Heart left ventricle (tissue), 13 donors: ENCODE measurements around the gene KDM1A.

Source experiments
- POLR2A ChIP-seq, 2 donors: fragments of 450-650 bp; IDR thresholded peaks; one replicate each; pipeline ENCODE4 v1.6.1; 2017; ENCODE audit warnings: antibody characterized with exemption in 2 of 2, mild to moderate bottlenecking in 2 of 2, moderate library complexity in 2 of 2
- TF ChIP-seq, protein P1 (sequence below), 12 donors: fragments of 200-600 bp; sonication (generic) in 4 of 12; IDR thresholded peaks; one replicate each; pipeline versions ENCODE4 v1.5.0 to v1.8.0; 2018 to 2022; ENCODE audit warnings: antibody characterized with exemption in 12 of 12, mild to moderate bottlenecking in 5 of 12
- donor health status: ischemic (EF 13 %, LVEDD 7.1; RV severe dilation, severe dysfunction).
- donor health status: DM: no; HTN: yes; CAD: no.
- donor health status: DM: no; HTN: no; CAD: no.
- donor health status: ischemic (EF 25% LVEDD 6.9; RV normal size, moderate dysfunction).
- donor health status: ischemic (EF 25% LVEDD 5.7; RV mildly dilated, moderate dysfunction).
- donor health status: ischemic (EF 35%, LVEDD 5.7; RV mildly dilated, moderate dysfunction).
- donor health status: nonischemic (EF 11% LVEDD 7.7; RV severe dilation, severe dysfunction).
- donor health status: DM: yes; HTN: yes; CAD: no.
- donor health status: PGD.
- donor health status: ischemic (EF 29% LVEDD 5.4; RV normal size, mild dysfunction).
- donor health status: nonischemic (EF 23%, LVEDD 6.1; RV moderate dilation, normal function).

DNA sequence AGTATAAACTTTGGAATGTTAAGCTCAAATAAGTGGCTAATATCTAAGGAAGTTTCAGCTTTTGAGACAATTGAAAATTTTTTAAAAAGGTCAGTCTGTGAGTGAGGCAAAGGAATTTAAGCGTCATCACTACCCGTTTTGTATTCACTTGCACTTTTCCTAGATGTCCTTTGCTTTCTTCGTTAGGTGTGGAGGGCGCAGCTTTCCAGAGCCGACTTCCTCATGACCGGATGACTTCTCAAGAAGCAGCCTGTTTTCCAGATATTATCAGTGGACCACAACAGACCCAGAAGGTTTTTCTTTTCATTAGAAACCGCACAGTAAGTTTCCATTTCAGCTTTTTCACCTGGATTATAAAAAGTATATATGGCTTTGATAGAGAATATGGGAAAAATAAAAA is 30.9 kb downstream of the KDM1A start:
- TF ChIP-seq POLR2A (IDR thresholded peaks at IDR 0.05): no peak
- TF ChIP-seq, protein P1, sequence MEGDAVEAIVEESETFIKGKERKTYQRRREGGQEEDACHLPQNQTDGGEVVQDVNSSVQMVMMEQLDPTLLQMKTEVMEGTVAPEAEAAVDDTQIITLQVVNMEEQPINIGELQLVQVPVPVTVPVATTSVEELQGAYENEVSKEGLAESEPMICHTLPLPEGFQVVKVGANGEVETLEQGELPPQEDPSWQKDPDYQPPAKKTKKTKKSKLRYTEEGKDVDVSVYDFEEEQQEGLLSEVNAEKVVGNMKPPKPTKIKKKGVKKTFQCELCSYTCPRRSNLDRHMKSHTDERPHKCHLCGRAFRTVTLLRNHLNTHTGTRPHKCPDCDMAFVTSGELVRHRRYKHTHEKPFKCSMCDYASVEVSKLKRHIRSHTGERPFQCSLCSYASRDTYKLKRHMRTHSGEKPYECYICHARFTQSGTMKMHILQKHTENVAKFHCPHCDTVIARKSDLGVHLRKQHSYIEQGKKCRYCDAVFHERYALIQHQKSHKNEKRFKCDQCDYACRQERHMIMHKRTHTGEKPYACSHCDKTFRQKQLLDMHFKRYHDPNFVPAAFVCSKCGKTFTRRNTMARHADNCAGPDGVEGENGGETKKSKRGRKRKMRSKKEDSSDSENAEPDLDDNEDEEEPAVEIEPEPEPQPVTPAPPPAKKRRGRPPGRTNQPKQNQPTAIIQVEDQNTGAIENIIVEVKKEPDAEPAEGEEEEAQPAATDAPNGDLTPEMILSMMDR (IDR thresholded peaks at IDR 0.05): no peak
